Measurements from ENCODE around the gene GPR152. TPM values are rescaled to one million over a fixed set of nuclear protein-coding genes. Genes with fewer than 3 reads are reported as not detected.

Gene GPR152
- total and polyA plus RNA-seq, 2 of the 8 experiments (the other 6 are each of a cell fraction or from before 2014, with no cell fraction given): not detected

DNA sequence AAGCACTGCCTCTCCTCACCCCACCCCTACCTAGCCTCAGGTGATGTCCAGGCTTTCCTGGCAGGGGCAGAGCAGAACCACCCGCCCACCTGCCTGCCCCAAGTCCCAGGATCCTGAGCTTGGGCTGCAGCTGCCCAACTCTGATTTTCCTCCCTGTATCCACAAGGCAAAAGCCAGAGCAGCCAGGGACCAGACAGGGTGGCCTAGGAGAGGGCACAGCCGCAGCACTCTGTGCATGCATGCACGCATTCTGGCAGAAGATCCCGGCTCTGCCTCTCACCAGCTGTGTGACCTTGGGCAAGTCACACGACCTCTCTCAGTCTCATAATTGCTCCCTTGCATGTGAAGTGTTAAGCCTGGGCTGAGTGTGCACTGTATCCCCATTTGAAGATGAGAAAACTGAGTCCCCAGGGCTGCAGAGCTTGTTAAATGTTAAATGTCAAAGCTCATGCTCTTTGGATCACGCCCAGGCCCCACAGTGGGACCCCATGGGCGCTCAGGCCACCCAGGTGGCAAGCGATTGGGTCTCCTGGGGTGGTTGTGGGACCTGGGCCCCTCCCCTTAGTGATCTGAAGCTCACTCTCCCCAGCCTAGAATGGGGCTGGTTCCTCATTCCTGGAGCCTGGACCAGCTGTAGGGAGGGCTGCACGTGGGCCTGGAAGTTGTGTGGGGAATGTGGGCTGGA, 39.9 kb downstream of the GPR152 start (continued):
- TF ChIP-seq, protein P1, sequence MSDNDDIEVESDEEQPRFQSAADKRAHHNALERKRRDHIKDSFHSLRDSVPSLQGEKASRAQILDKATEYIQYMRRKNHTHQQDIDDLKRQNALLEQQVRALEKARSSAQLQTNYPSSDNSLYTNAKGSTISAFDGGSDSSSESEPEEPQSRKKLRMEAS (IDR thresholded peaks at IDR 0.05): no peak
- TF ChIP-seq ASH2L (IDR thresholded peaks at IDR 0.05; ENCODE audit: low read length): no peak

All from H1 (cell line).